GM18502 (cell line): ENCODE data around the gene PRUNE2.

Experiments used
- ATAC-seq: cut with Tn5 transposase; IDR thresholded peaks from one replicate; pipeline ENCODE4 v1.9.1; 2021; ENCODE audit warnings: mild to moderate bottlenecking; ENCODE audit not compliant: unreplicated experiment, poor library complexity

The PRUNE2 gene

DNA sequence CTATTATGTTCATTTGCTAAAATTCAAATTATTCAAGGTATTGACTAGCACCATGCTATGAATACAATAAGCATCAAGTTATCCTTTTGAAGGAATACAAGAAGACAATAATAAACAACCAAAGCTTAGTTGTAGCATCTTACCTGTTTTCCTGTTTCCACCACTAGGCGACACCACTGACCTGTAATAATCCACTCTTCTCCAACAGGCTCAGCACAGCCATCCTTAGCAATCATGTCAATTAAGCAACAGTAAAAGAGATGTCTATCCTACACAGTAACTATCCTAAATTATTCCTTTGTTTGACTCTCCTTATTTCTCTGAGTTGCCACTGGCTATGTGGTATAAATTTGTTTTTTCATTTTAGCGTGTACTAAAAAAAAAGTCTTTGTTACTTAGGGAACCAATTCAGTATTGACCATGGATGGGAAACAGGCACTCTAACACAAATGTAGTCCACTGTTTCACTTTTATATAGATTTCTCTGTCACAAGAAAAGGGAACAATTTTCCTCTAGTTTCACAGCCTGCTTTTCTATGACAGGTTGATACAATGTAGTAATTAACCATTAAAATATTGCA, 95.4 kb downstream of the PRUNE2 start:
- peak; percentile 82 for ATAC-seq

- no peak for ATAC-seq
Observed at GRCh38 chr9:76808636-76809035, 97.3 kb downstream of the PRUNE2 start.

- ATAC-seq = no peak
Observed at GRCh38 chr9:76803762-76804161, 102.2 kb downstream of the PRUNE2 start.

DNA sequence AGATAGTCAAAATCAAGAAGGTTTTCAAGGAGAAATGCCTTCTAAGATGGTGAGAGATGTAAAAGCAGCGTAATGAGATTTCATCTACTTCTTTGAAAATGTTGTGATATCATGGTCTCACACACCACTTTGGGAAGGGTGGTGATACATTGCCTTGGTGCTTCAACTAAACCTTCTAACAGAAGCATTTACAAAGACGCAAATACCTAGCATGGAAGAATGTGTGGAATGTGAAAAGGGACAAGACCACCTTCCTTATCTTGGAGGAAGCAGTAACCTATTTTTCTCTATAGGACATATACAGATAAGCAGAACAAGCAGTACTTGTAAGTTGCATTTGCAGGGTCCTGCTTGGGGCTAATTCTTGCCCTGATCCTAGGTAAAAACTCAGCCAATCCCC, 102.8 kb downstream of the PRUNE2 start:
- no peak for ATAC-seq

DNA sequence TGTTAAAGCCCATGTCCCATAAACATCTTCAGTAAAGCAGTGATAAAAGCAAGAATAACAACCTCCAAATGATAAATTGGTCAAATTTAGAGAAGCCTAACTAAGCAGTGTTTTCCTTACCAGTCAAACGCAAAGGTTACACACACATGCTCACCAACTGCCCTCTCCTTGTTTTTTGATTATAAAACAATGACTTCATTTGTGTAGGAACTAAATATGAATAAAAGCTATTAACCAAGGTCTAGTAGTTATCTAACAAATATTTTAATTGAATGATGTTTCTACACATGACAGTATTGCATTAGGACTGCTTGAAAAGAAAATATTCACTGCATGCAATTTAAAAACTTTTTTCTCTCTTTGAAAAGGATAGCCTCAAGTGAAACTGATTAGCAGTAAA, 105.0 kb downstream of the PRUNE2 start:
- no peak for ATAC-seq

DNA sequence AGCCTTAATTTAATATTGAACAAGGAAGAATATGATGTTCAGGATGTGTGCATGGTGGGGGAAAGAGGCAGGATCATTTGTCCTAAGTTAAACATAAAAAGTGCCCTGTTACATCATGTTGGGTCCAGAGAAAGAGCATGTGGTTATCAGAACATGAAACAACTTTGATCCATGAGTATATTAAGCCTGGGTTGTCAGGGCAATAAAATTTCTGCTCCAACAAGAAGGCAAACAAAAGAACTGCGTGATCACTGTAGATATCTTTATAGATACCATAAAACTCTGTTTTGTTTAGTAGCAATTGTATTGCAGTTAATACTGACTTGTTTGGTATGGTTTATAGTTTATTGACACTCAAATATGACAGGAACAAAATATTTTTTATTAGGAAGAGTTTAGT, 106.4 kb downstream of the PRUNE2 start:
- no peak for ATAC-seq

GRCh38 chr9:76798527-76798926, 107.4 kb downstream of the PRUNE2 start:
- ATAC-seq = peak; percentile 60

DNA sequence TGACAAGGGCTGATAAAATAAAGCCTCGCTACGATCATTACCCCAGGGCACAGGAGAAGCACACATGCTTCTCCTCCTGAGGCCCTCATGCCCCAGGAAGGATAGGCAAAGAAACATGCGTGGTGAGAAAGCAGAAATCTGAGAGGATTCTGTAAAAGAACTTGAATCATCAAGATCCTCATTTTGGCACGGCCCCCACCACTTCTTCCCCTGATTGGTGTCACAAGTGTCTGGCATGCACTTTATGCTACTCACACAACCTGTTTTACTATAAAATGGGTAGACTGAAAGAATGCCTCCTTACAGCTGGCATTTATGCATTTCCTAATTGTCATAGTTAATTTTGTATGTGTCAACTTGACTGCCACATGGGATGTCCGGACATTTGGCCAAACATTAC, 109.6 kb downstream of the PRUNE2 start:
- ATAC-seq = no peak

GRCh38 chr9:76793784-76794431, 112.0 kb downstream of the PRUNE2 start:
- ATAC-seq = no peak

- no peak for ATAC-seq
Observed at GRCh38 chr9:76789840-76790239, 116.1 kb downstream of the PRUNE2 start.

- no peak for ATAC-seq
Observed at GRCh38 chr9:76787677-76788076, 118.2 kb downstream of the PRUNE2 start.

DNA sequence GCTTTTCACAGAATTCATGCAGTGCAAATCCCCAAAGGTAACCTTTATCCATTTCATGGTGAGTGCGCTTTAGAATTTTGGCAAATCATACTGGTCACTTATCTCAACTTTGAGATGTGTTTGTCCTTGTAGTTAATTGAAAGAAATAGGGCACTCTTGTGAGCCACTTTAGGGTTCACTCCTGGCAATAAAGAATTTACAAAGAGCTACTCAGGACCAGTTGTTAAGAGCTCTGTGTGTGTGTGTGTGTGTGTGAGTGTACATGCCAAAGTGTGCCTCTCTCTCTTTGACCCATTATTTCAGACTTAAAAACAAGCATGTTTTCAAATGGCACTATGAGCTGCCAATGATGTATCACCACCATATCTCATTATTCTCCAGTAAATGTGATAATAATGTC, 120.4 kb downstream of the PRUNE2 start:
- no peak for ATAC-seq

GRCh38 chr9:76784881-76785280, 121.0 kb downstream of the PRUNE2 start:
- no peak for ATAC-seq

GRCh38 chr9:76772686-76773445, 133.0 kb downstream of the PRUNE2 start:
- no peak for ATAC-seq

DNA sequence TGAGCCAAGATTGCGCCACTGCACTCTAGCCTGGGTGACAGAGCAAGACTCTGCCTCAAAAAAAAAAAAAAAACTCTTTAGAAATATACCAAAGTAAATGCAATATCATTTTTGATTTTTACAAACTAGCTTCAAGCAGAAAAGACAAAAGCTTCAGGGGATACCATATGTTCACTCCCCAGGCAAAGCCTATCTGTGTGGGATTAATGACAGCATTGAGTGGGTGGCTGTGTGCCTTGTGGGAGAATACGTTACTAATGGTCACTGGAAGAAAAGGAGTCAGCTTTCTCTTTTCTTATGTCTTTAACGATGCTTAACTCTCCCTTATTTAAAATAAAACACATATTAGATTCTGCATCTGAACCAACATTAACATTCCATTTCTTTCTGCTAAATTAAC, 139.8 kb downstream of the PRUNE2 start:
- no peak for ATAC-seq

- no peak for ATAC-seq
Observed at GRCh38 chr9:76764138-76764537, 141.8 kb downstream of the PRUNE2 start, which contains the start of gene PCA3. Gene PCA3, plus strand, starts transcription at chr9:76764438.

- ATAC-seq = no peak
Observed at GRCh38 chr9:76761448-76761847, 144.5 kb downstream of the PRUNE2 start.

GRCh38 chr9:76759732-76760131, 146.2 kb downstream of the PRUNE2 start:
- no peak for ATAC-seq

- ATAC-seq = no peak
Observed at GRCh38 chr9:76758476-76758875, 147.4 kb downstream of the PRUNE2 start.

DNA sequence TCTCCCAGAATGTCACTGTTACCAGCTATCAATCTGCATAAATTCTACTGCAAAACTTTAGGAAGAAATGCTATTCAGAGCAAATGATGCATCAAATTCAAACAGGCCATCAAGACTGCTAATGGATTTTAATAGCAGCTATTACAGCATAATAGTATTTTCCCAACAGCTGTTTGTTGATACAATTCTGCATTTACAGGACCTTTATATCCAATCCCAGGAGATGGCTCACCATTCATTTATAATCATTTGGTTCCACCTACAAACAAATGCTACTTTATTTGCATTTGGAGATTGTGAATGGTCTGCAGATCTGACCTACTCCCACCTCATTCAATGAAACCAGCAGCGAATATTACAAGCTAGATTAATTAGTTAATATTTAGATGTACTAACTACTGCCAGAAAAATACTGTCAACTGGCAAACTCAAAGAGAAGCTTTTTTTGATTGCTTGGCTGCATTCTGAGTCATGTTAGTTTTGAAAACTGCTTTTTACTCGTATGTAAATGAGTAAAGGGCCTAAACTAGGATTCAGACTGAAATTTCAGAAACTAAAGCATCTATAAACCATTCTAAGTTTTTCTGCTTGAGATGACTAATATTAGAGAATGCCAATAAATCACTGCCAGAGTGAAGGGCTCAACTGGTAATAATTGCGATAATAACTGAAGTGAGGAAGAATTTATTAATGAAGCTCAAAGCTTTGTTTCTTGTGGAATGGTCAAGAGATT, 148.8 kb downstream of the PRUNE2 start:
- no peak for ATAC-seq

GRCh38 chr9:76756268-76756640, 149.7 kb downstream of the PRUNE2 start:
- ATAC-seq = peak; percentile 17
